SK-N-SH (cell line): Measurements from ENCODE around the gene REXO5. TPM values are rescaled to one million over a fixed set of nuclear protein-coding genes. Genes with fewer than 3 reads are reported as not detected.

Experiments
- CTCF ChIA-PET: fragments of 300-600, 350-600 bp; formaldehyde crosslinking; extraction: SDS; loops from one replicate; lab custom pipeline; 2021; lab: Yijun Ruan, JAX
- POLR2A ChIA-PET: fragments of 350-600 bp; sonication (Branson Sonifier 250); formaldehyde crosslinking; extraction: SDS; loops from one replicate; lab custom pipeline; 2020; ENCODE audit warnings: antibody characterized with exemption, inconsistent platforms; lab: Yijun Ruan, JAX
- DNase-seq: peaks from one replicate; pipeline ENCODE4 v3.0.0; 2012
- H2AFZ ChIP-seq: fragments of 200-600 bp; sonication (generic); 2 replicates; pipeline ENCODE4 v1.8.1; 2016; ENCODE audit warnings: antibody characterized with exemption, mild to moderate bottlenecking, low read depth
- H3F3A ChIP-seq: fragments of 200-600 bp; sonication (generic); replicated peaks from 2 replicates; pipeline ENCODE3; 2016; ENCODE audit warnings: antibody characterized with exemption, mild to moderate bottlenecking; ENCODE audit not compliant: insufficient read depth
- H3K27ac ChIP-seq, 2 experiments: fragments of 200-500 bp in 1 of 2; fragments of 200-600 bp in 1 of 2; sonication (Bioruptor generic) in 1 of 2; sonication (generic), shearing (Covaris generic) in 1 of 2; 2 replicates each; pipeline versions ENCODE4 v1.5.1 to v1.6.1; 2014 to 2016; ENCODE audit warnings: low read depth in 2 of 2, inconsistent platforms in 1 of 2, low read length in 1 of 2, mild to moderate bottlenecking in 1 of 2, mixed read lengths in 1 of 2
- H3K27me3 ChIP-seq: fragments of 200-600 bp; sonication (generic), shearing (Covaris generic); 2 replicates; pipeline ENCODE4 v1.6.1; 2016; ENCODE audit warnings: mixed run types; ENCODE audit not compliant: insufficient read depth
- H3K36me3 ChIP-seq, 2 experiments: fragments of 200-500 bp in 1 of 2; fragments of 200-600 bp in 1 of 2; sonication (Bioruptor generic) in 1 of 2; sonication (generic) in 1 of 2; replicated peaks in 1 of 2; 2 replicates each; pipeline versions ENCODE3 to v1.5.1; 2014 to 2016; ENCODE audit warnings: low read length in 1 of 2, mild to moderate bottlenecking in 1 of 2; ENCODE audit not compliant: insufficient read depth in 2 of 2, control insufficient read depth in 1 of 2
- H3K4me1 ChIP-seq, 2 experiments: fragments of 200-500 bp in 1 of 2; fragments of 200-600 bp in 1 of 2; sonication (Bioruptor generic) in 1 of 2; sonication (generic), shearing (Covaris generic) in 1 of 2; 2 replicates each; pipeline versions ENCODE4 v1.5.1 to v1.6.1; 2014 to 2016; ENCODE audit warnings: low read depth in 1 of 2, low read length in 1 of 2, mixed run types in 1 of 2; ENCODE audit not compliant: insufficient read depth in 2 of 2, control insufficient read depth in 1 of 2
- H3K4me2 ChIP-seq: fragments of 200-600 bp; sonication (generic), shearing (Covaris generic); 2 replicates; pipeline ENCODE4 v1.6.1; 2017; ENCODE audit warnings: mixed run types
- H3K4me3 ChIP-seq, 2 experiments: fragments of 200-500 bp in 1 of 2; fragments of 200-600 bp in 1 of 2; sonication (Bioruptor generic) in 1 of 2; sonication (generic), shearing (Covaris generic) in 1 of 2; 2 replicates each; pipeline versions ENCODE4 v1.5.1 to v1.8.1; 2014 to 2016; ENCODE audit warnings: low read depth in 2 of 2, inconsistent platforms in 1 of 2, low read length in 1 of 2, mild to moderate bottlenecking in 1 of 2, mixed read lengths in 1 of 2, moderate library complexity in 1 of 2
- H3K79me2 ChIP-seq: fragments of 200-600 bp; sonication (generic); 2 replicates; pipeline ENCODE4 v1.8.1; 2017; ENCODE audit warnings: mild to moderate bottlenecking; ENCODE audit not compliant: insufficient read depth
- H3K9ac ChIP-seq: fragments of 200-600 bp; sonication (generic); 2 replicates; pipeline ENCODE4 v1.6.1; 2017; ENCODE audit warnings: mixed run types
- H3K9me2 ChIP-seq: fragments of 200-600 bp; sonication (generic); 2 replicates; pipeline ENCODE4 v1.6.1; 2017; ENCODE audit warnings: mixed run types
- H3K9me3 ChIP-seq: fragments of 200-600 bp; sonication (generic); 2 replicates; pipeline ENCODE4 v1.6.1; 2017; ENCODE audit warnings: mixed run types, mild to moderate bottlenecking, moderate library complexity
- H4K20me1 ChIP-seq: fragments of 200-600 bp; sonication (generic); 2 replicates; pipeline ENCODE4 v1.6.1; 2017; ENCODE audit warnings: mild to moderate bottlenecking, mixed run types; ENCODE audit not compliant: insufficient read depth
- ELF1 ChIP-seq: IDR thresholded peaks from 2 replicates; pipeline ENCODE4 v1.4.0; 2012
- EP300 ChIP-seq, 2 experiments: IDR thresholded peaks; 2 replicates each; pipeline versions ENCODE4 v1.4.0 to v1.6.1; 2012; ENCODE audit warnings: borderline replicate concordance in 1 of 2, low read depth in 1 of 2, low read length in 1 of 2
- FOSL2 ChIP-seq: IDR thresholded peaks from 2 replicates; pipeline ENCODE4 v1.4.0; 2012; ENCODE audit warnings: low read depth, mild to moderate bottlenecking, moderate library complexity, borderline replicate concordance
- FOXM1 ChIP-seq: IDR thresholded peaks from 2 replicates; pipeline ENCODE4 v1.4.0; 2012; ENCODE audit warnings: low read depth, mild to moderate bottlenecking
- GABPA ChIP-seq: IDR thresholded peaks from 2 replicates; pipeline ENCODE4 v1.4.0; 2012; ENCODE audit warnings: low read depth, mild to moderate bottlenecking
- GATA2 ChIP-seq: sonication (generic); formaldehyde crosslinking; IDR thresholded peaks from 2 replicates; pipeline ENCODE4 v1.5.0; 2020; ENCODE audit warnings: mild to moderate bottlenecking, missing genetic modification reagents
- IRF3 ChIP-seq: fragments of 150-350 bp; IDR thresholded peaks from 2 replicates; pipeline ENCODE4 v1.6.1; 2016; ENCODE audit warnings: mild to moderate bottlenecking, low read depth, low read length
- JUND ChIP-seq: IDR thresholded peaks from 2 replicates; pipeline ENCODE4 v1.4.0; 2012
- NFIC ChIP-seq: IDR thresholded peaks from 2 replicates; pipeline ENCODE4 v1.4.0; 2012; ENCODE audit warnings: borderline replicate concordance
- PBX3 ChIP-seq: IDR thresholded peaks from 2 replicates; pipeline ENCODE4; 2012
- POLR2AphosphoS5 ChIP-seq: IDR thresholded peaks from 2 replicates; pipeline ENCODE4 v1.6.1; 2012; ENCODE audit warnings: low read depth, low read length
- RAD21 ChIP-seq: IDR thresholded peaks from 2 replicates; pipeline ENCODE4 v1.6.1; 2012; ENCODE audit warnings: mild to moderate bottlenecking, low read length
- RXRA ChIP-seq: IDR thresholded peaks from 2 replicates; pipeline ENCODE4 v1.4.0; 2012; ENCODE audit warnings: low read depth, mild to moderate bottlenecking, borderline replicate concordance
- SMC3 ChIP-seq: IDR thresholded peaks from 2 replicates; pipeline ENCODE4 v1.6.1; 2012; ENCODE audit warnings: low read depth, low read length, improper control_type of control experiment
- USF1 ChIP-seq: IDR thresholded peaks from 2 replicates; pipeline ENCODE4 v1.4.0; 2012; ENCODE audit warnings: low read depth, borderline replicate concordance
- USF2 ChIP-seq: fragments of 150-350 bp; IDR thresholded peaks from 2 replicates; pipeline ENCODE4 v1.6.1; 2017; ENCODE audit warnings: antibody characterized with exemption, low read length, low read depth, borderline replicate concordance
- ZBTB33 ChIP-seq: IDR thresholded peaks from 2 replicates; pipeline ENCODE4 v1.4.0; 2012; ENCODE audit warnings: low read depth, borderline replicate concordance
- WGBS: methylation state at CpG from one replicate; pipeline ENCODE4 v1.1.6; 2017; ENCODE audit warnings: low lambda C conversion rate; 5-methylcytosine and 5-hydroxymethylcytosine counted together
- polyA plus RNA-seq, 3 experiments: library from polyadenylated mRNA; depleted of rRNA; stranded (reverse); fragments of >200 nt; gene quantifications; 2 replicates each; pipeline ENCODE4 v1.2.3, GENCODE V29; 2012
- TF ChIP-seq, protein P1 (sequence below): IDR thresholded peaks from 2 replicates; pipeline ENCODE4 v1.4.0; 2012; ENCODE audit warnings: low read depth
- TF ChIP-seq, protein P2 (sequence below): fragments of 200-600 bp; sonication (generic); IDR thresholded peaks from 2 replicates; pipeline ENCODE4 v1.6.1; 2017; ENCODE audit warnings: antibody characterized with exemption, mild to moderate bottlenecking, moderate library complexity

Gene REXO5
- polyA plus RNA-seq, 1 of the 3 experiments (the other 2 are of a cell fraction), result 3.8 TPM

- Histone ChIP-seq H2AFZ (no peak overlapping the region), H3K4me1 (peaks cover 7 to 13% of the 10 kb centered on the region in 2 experiments; a peak in 3 of 4 replicates), H3K9ac (no peak overlapping the region), H3K36me3 (no peaks in the 10 kb centered on the region), H3K9me3 (no peaks in the 10 kb centered on the region), H3K4me3 (no peak overlapping the region), H3F3A (peaks cover 21% of the 10 kb centered on the region), H4K20me1 (peaks cover 7% of the 10 kb centered on the region; the same call in 1 of the 2 replicates), H3K9me2 (no peaks in the 10 kb centered on the region), H3K4me2 (no peak overlapping the region), H3K27ac (no peak overlapping the region), H3K27me3 (no peaks in the 10 kb centered on the region), H3K79me2 (peaks cover 87% of the 10 kb centered on the region)
- ChIA-PET POLR2A (no interaction called here), CTCF (interaction anchor here (0.6 to 0.8 kb wide), 3 partner anchors 12 to 144 kb away, joined by 3 read pairs; no protein-coding TSS in a partner anchor)
- WGBS, result 90% methylated on average over 5 of the region's 5 CpGs
- TF ChIP-seq IRF3 (no peak), PBX3 (no peak), GATA2 (no peak), USF2 (no peak), JUND (no peak), ELF1 (no peak), POLR2AphosphoS5 (no peak), SMC3 (no peak), ZBTB33 (no peak), USF1 (no peak), NFIC (no peak), EP300 (IDR thresholded peaks at IDR 0.05; ENCODE audit: borderline replicate concordance in 1 of 2, low read depth in 1 of 2, low read length in 1 of 2) (no peak), RXRA (no peak), FOXM1 (no peak), RAD21 (no peak), FOSL2 (no peak), GABPA (no peak)
- TF ChIP-seq, protein P1, sequence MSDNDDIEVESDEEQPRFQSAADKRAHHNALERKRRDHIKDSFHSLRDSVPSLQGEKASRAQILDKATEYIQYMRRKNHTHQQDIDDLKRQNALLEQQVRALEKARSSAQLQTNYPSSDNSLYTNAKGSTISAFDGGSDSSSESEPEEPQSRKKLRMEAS, result no peak
- TF ChIP-seq, protein P2, sequence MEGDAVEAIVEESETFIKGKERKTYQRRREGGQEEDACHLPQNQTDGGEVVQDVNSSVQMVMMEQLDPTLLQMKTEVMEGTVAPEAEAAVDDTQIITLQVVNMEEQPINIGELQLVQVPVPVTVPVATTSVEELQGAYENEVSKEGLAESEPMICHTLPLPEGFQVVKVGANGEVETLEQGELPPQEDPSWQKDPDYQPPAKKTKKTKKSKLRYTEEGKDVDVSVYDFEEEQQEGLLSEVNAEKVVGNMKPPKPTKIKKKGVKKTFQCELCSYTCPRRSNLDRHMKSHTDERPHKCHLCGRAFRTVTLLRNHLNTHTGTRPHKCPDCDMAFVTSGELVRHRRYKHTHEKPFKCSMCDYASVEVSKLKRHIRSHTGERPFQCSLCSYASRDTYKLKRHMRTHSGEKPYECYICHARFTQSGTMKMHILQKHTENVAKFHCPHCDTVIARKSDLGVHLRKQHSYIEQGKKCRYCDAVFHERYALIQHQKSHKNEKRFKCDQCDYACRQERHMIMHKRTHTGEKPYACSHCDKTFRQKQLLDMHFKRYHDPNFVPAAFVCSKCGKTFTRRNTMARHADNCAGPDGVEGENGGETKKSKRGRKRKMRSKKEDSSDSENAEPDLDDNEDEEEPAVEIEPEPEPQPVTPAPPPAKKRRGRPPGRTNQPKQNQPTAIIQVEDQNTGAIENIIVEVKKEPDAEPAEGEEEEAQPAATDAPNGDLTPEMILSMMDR, result no peak
- no peak for DNase-seq
Measured at GRCh38 chr16:20883554-20884239, 77.4 kb downstream of the REXO5 start.
